Stimulated activated CD4-positive, alpha-beta T cell treated with anti-CD3 and anti-CD28 coated beads, Interleukin-1b, Interleukin-23, amount 100 ng/mL, for 24 hours (primary cell): ENCODE measurements around the gene SYNJ2.

ENCODE experiments used
- DNase-seq, 4 experiments: peaks; one replicate each; pipeline ENCODE4 v3.0.0-alpha.2; 2020; ENCODE audit warnings: low read depth in 4 of 4, low spot score in 1 of 4

Gene SYNJ2

DNA sequence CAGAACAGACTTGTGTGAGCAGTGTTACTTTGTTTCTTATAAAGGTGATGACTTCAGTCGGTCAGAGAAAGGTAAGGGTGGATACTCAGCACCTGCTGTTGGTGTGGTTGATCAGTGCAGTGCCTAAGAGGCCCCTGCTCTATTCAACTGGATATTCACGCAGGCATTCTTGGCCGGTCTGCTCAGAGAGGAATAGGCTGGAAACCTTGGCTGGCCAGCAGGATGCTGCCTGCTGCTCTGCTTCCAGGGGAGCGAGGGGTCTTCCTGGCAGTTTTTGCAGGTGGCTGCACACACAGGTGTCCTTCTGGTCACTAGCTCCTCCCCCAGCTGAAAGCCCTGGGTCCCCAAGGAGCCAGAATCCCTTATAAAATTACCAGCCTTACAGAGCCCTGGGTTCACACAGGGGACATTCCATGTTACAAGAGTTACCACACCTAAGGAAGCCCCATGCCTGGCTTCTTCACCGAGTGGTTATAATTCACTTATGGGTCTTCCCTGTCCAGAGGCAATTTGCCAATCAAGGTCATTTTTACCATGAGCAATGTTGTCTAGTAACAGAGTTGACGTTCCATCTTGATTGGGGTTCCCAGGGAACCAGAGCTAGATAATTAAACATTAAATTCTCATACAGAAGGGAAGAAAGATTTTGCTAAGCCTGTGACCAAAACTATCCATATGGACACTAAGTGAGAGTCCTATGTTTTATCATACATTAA, 16.4 kb downstream of the SYNJ2 start:
- no peak for DNase-seq

DNA sequence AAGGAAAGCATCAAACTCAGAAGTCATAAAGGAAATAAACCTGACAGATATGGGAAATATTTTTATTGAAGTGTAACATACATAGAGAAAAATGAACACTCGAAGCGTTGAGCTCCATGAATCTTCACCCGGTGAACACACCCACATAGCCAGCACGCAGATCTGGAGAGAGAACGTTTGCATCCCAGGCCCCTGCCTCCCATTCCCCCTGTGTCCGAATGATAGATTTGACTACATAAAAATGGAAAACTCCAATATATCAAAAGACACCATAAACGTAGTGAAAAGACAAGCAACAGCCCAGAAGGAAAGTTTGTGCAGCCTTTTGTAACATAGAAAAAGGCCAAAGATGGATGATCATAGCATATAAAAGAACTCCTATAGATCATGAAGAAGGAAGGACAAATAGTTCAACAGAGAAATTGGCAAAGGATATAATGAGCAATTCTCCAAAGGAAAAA, 17.1 kb downstream of the SYNJ2 start:
- DNase-seq = no peak

DNA sequence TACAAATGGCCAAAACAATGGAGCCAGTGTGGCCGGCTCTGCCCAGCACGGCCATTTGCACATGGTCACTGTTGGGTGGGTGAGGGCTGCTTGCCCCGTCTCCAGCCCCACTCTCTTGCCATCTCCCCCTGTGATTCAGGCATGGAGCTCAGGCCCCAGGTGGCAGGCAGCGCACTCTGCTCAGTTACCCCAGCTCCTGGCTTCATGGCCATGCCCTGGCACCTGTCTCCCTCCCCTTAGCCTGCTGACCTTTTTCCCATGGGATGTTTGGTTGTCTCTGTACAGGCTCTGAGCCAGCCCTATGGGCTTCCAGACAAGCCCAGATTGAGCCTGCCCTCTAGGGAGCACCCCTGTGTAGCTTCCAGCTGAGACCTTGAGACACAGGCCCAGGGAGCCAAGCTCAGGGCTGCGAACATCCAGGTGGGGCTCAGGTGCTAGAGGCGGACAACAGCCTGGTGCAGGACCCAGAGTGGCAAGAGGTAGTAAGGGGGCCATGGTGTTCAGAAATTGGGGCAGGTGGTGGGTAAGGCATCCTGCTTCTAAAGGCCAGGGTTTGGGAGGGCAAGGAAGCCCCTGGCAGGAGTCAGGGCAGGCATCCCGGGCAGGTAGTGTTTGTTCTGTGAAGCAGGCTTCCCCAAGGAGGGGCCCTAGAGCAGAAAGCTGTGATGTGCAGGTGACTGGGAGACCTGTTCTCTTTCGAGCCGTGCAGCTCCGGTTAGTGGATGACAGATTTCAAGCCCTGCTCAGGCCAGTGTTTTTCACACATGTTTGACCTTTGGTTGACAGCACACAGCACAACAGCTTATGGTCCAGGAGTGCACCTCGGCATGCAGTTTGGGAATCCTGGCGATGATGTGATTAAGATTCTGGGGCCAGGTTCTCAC, 17.7 kb downstream of the SYNJ2 start:
- DNase-seq = no peak

DNA sequence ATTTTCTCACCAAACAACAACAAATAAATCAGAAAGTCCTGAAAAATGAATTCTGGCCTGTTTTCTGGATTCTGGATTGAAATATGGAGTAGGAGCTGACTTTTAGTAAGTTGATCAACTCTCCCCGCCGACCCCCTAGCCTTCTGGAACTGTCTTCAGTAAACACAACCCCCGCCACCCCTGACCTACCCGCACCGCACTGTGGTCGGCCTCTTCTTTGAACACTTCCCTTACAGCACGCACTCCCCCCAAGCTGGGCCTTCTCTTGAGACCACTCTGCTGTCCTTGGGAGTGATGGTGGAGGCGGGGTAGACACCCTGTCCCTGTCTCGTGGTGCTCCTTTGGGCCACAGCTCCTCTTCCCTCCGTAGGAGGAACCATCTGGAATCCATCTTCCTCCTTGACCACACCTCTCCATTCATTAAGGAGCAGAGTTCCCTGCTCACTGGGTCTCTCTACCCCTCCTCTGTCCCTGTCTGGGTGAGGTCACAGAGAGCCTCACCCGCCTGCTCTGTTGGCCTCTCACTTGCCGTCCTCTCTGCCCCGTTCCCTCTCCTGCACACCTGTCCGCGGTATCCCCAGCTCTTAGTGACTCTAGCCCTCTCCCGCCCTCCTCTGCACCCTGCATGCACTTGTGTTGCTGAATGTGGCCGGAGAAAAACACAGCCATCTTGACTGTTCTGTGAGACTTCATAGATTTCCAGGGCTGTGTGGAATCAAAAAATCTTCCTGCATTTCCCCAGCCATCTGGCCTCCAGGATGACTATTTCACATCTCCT, 19.1 kb downstream of the SYNJ2 start:
- no peak for DNase-seq

DNA sequence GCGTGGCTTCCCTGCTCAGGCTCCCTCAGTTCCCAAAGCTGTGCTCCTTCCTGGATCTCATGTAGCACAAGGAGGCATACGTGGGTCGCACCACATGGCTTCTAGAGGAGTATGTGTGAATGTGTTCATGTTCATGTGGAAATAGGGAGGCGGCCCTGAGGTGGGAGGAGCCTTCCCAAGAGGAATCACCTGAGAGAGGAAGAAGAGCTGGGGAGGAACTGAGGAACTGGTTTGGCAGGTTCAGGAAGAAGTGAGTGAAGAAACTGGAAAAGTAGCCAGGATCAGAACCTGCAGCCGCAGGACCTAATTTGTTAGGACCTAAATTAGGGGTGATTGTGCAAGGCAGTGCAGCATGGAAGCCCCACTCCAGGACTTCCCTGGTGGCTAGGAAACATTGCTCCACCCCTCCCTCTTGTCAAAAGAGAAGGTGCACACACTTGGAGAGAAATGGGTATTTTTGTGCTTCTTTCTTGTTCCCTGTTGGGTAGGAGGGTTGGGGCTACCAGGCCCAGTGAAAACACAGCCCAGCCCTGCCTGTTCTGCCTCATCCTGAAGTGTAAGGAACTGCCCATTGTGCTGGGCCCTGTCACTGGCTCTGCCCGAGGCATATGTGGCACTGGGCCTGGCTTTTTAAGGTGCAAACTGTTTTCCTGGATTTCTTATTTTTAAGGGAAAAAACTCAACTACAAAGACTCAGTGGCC, 20.7 kb downstream of the SYNJ2 start:
- no peak for DNase-seq

DNA sequence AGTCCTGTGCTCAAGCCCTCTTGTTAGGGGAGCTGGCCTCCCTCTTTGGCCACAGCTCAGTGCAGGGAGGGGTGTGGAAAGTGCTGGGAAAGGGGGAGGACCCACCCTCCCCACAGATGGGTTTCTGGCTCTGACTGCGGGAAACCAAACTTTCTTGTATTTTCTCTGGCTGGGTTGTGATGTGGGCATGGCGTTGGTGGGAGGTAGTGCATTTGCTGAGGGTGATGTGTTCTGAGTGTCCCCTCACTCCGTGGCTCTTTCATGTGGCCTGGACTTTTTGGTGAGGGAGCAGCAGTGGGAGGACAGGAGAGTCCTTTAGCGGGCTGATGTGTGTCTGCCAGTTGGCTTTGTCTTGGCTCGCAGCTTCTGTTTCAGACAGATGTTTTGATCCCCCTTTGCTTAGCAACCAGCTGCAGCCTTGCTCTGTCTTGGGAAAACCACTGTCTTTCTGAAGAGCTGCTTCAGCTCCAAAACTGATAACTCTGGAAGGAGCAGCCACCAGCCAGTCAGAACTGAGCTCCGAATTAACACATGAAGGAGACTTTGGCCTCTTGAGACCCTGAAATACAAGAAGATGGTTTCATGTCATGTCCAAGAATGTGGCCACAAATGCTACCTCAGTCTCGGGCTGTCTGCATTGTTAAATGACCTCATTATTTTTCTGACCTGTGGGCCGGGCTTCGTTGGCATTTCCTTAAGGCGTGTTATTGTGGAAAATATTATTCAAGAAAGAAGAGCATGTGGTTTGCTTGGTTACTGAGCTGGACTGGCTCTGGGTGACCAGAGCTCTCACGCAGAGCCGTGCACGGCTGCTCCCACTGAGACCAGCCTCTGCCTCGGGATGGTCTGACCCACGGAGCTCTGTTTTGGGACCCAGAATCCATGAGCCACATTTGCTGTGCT, 21.5 kb downstream of the SYNJ2 start:
- DNase-seq = no peak

DNA sequence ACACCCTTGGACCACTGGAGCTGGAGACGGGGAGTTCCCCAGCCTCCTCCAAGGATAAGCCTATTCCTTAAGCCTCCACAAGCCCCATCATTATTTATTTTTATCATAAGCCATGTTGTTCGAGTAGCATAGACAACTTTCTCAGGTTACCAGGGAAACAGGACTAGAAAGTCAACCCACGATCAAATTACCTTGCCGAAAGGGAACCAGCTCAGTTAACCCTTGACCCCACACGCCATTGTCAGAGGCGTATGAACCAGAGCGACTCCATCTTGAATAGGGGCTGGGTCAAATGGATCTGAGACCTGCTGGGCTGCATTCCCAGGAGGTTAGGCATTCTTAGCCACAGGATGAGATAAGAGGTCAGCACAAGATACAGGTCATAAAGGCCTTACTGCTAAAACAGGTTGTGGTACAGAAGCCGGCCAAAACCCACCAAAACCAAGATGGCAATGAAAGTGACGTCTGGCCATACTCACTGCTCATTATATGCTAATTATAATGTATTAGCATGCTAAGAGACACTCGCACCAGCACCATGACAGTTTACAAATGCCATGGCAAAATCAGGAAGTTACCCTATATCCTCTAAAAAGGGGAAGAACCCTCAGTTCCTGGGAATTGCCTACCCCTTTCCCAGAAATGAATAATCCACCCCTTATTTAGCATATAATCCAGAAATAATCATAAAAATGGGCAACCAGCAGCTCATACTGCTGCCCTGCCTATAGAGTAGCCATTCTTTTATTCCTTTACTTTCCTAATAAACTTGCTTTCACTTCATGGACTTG, 22.4 kb downstream of the SYNJ2 start:
- no peak for DNase-seq

DNA sequence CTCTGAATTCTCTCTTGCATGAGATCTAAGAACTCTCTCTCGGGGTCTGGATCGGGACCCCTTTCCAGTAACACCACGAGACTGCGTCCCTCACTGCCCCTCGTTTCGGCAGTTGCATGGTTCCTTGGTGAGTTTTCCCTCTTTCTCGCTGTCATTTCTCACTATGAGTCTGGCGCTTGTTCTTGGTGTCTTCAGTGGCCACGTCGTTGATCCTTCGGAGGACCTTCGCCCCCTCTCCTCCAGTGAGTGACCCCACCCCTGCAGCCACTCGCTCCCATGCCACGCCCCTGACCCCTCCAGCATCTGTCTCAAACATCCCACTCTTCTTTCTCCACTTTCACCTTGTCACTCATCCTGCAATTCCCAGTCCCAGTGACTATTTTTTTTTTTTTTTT, 23.0 kb downstream of the SYNJ2 start:
- no peak for DNase-seq

DNA sequence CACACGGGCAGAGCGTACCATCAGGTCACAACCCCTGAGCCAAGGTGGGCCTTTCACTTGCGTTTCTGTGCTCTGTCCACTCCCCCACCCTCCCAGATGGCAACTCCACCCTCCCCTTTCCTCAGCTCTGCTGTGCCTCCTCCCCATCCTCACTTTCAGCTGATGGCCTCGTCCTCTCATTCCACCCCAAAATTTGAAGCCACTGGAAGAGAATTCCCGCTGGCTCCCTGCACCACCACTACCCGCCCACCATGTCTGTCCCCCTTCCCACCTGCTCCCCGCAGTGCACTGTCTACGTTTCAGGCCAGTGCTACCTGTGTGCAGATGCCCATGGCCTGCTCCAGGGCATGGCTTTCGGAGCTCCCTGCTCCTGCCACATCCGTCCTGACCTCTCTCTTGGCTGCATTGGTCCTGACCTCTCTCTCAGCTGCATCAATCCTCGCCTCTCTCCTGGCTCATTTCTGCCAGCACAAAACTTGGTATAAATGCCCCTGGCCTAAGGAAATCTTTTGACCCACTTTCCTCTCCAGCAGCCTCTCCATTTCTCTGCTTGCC, 24.0 kb downstream of the SYNJ2 start:
- DNase-seq = no peak

DNA sequence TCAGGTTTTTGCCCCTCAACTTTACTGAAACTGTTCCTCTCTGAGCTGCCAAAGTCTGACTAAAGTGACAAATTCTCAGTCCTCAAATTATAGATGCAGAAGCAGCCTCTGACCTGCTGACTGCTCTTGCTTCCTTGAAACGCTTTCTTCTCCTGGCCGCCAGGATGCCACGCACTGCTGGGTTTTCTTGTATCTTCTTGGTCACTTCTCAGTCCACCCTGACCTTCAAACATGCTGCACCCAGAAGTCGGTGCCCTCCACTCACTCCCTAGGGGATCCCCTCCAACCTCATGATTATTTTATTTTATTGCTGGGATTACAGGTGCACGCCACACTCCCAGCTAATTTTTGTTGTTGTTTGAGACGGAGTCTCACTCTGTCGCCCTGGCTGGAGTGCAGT, 24.7 kb downstream of the SYNJ2 start:
- DNase-seq = no peak

DNA sequence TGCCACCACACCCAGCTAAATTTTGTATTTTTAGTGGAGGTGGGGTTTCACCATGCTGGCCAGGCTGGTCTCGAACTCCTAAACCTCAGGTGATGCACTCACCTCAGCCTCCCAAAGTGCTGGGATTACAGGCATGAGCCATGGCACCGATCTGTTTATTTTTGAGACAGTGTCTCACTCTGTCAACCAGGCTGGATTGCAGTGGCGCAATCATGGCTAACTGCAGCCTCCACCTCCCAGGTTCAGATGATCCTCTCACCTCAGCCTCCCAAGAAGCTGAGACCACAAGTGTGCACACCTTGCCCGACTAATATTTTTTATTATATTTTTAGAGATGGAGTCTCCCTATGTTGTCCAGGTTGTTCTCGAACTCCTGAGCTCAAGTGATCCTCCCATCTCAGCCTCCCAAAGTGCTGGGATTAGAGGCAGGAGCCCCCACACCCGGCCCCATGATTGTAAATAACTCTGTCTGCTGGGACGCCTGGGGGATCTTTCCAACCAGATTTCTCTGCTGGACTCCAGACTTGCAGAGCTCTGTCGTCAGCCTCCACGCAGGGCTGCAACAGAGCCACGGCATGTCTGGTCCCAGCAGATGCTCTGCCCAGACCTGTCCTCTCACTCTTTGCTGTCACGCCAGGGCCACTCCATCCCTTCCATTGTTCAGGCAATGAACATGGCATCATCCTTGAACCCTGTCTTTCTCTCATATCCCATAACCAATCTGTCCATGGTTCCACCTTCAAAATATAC, 25.3 kb downstream of the SYNJ2 start:
- no peak for DNase-seq

DNA sequence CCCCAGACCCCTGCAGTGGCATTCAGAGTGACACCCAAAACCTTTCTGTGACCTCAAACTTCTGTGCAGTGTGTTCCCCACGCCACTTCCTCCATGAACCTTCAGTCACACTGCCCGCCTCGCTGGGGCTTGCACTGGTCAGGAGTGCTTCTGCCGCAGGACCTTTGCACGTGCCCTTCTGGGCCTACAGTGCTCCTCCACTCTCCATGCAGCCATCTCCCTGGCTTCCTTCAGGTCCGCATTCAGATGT, 27.1 kb downstream of the SYNJ2 start:
- no peak for DNase-seq

DNA sequence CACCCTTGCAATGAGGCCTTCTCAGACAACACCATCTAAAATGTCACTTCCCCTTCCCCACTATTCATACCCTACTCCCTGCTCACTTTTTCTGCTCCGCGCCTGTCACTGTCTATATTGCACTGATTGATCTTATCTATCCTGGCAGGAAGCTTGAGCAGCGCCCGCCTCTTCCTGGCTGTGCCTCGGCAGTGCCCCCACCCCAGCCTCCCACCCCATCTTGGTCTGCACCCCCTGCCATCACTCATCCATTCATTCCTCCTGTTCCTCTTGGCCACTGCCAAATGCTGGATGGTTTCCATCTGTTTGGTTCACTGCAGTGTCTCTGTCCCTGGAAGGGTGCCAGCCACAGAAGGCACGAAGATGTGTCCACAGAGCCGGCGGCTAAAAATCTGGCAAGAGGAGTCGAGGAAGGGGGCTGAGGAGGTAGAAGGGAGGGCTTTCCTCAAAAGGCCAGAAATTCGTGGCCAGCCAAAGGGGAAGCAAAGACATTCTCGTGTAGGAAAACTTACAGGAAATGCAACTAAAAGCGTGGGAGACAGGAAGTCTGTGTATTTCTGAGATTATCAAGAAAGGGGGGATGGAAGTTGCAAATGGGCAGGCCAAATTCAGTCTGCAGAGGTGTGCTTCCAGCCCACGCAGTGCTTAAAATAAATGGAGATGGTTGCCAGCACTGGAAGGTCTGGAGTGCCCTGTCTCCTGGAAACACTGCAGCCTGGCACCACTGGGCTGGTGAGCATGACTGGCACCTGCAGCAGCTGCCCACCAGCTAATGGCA, 27.6 kb downstream of the SYNJ2 start:
- no peak for DNase-seq

DNA sequence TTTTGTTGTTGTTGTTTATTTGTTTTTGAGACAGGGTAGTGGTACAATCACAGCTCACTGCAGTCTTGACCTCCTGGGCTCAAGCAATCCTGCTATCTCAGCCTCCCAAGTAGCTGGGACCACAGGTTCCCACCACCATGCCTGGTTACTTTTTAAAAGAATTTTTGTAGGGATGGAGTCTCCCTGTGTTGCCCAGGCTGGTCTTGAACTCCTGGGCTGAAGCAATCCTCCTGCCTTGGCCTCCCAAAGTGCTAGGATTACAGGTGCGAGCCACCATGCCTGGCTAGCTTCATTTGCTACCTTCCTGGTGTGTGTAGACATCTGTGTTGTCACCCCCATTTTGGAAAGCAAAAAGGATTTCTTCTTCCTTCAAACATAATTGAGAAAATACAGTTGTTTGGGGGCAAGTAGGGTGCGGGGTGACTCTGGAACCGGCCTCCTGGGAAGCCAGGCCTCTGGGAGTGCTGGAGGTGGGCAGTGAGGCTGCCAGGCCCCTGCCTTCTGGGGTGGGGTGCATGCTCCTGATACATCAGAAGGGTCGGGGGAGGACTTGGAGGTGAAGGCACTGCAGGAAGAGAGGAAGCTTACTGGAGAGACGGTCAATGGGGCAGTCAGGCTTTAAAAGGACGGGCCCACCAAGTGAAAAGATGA, 28.4 kb downstream of the SYNJ2 start:
- no peak for DNase-seq

DNA sequence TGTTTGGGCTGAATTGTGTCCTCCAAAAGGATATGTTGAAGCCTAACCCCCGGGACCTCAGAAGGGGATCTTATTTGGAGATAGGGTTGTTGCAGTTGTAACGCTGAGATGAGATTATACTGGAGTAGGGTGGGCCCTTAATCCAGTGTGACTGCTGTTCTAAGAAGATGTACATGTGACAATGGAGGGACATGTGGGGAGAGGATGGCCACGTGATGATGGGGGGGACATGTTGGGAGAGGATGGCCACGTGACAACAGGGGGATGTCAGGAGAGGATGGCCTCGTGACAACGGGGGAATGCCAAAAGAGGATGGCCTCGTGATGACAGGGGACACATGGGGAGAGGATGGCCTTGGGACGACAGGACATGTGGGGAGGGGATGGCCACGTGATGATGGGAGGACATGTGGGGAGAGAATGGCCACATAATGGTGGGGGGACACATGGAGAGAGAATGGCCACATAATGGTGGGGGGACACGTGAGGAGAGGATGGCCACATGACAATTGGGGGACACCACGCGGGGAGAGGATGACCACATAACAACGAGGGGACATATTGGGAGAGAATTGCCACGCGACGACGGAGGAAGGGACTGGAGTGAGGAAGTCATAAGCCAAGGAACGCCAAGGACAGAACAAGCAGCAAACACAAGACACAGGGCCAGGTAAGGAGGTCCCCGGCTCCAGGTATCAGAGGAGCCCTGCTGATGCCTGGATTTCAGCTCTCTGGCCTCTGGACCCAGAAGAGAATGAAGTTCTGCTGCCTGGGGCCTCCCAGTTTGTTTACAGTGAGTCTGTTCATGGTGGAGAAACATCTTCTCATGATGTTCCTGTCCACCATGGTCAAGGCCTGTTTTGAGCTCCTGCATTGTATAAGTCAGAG, 29.2 kb downstream of the SYNJ2 start:
- no peak for DNase-seq

DNA sequence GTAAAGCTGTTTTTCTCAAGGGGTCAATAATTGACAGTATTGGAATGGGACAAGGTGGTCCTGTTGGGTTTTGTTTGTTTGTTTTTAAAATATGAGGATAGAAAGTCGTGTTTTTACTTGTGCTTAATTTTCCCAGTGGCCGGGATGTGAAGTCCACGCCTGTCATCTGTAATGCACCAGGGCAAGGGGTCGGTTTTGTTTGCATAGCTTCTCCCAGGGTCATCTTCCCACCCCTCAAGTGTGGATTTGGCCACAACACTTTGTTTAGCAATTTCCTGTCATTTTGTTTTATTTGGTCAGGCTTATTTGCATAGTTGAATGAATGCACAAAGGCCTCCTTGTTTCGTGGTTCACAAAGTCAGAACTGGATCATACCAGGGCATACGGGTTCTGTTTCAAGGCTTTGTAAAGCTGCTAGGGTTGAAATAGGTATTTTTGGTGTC, 29.8 kb downstream of the SYNJ2 start:
- DNase-seq = no peak
